Gastroesophageal sphincter (tissue), 4 donors: Measurements from ENCODE around the gene VWA3B. TPM values are rescaled to one million over a fixed set of nuclear protein-coding genes. Genes with fewer than 3 reads are reported as not detected.

Source experiments
- ATAC-seq: fragments of 150-250 bp; one replicate; pipeline ENCODE4 v1.9.1; 2016; ENCODE audit warnings: mild to moderate bottlenecking, moderate library complexity
- H3K27ac ChIP-seq, 4 donors: fragments of 200-600 bp; sonication (generic) in 3 of 4; 1 replicate in 3 of 4; 2 replicates in 1 of 4; pipeline ENCODE4 v1.5.1; 2016 to 2019
- H3K27me3 ChIP-seq: fragments of 200-600 bp; sonication (generic); one replicate; pipeline ENCODE4 v1.5.1; 2019
- H3K36me3 ChIP-seq, 2 donors: fragments of 200-600 bp; sonication (generic); one replicate each; pipeline ENCODE4 v1.5.1; 2019; ENCODE audit warnings: control low read depth in 1 of 2
- H3K4me1 ChIP-seq, 3 donors: fragments of 200-600 bp; sonication (generic); 1 replicate in 2 of 3; 2 replicates in 1 of 3; pipeline ENCODE4 v1.5.1; 2016 to 2019; ENCODE audit warnings: control low read depth in 2 of 3
- H3K4me3 ChIP-seq, 2 donors: fragments of 200-600 bp; sonication (generic); one replicate each; pipeline ENCODE4 v1.5.1; 2019; ENCODE audit warnings: mild to moderate bottlenecking in 1 of 2, moderate library complexity in 1 of 2
- H3K9me3 ChIP-seq, 3 donors: fragments of 200-600 bp; sonication (generic); one replicate each; pipeline ENCODE4 v1.5.1; 2017 to 2019; ENCODE audit warnings: control low read depth in 2 of 3
- CTCF ChIP-seq, 4 experiments: fragments of 200-600 bp in 2 of 4; fragments of 450-650 bp in 2 of 4; sonication (generic) in 1 of 4; IDR thresholded peaks; one replicate each; pipeline ENCODE4 v1.5.1; 2017 to 2019; ENCODE audit warnings: antibody characterized with exemption in 4 of 4, mild to moderate bottlenecking in 2 of 4, moderate library complexity in 2 of 4
- EP300 ChIP-seq: sonication (generic); formaldehyde crosslinking; IDR thresholded peaks from one replicate; pipeline ENCODE4 v1.6.1; 2017; ENCODE audit warnings: antibody characterized with exemption, mild to moderate bottlenecking
- POLR2A ChIP-seq, 2 donors: fragments of 450-650 bp; IDR thresholded peaks; one replicate each; pipeline ENCODE4 v1.6.1; 2017; ENCODE audit warnings: antibody characterized with exemption in 2 of 2, mild to moderate bottlenecking in 2 of 2, moderate library complexity in 1 of 2
- POLR2AphosphoS5 ChIP-seq: sonication (generic); formaldehyde crosslinking; IDR thresholded peaks from one replicate; pipeline ENCODE4 v1.6.1; 2017; ENCODE audit warnings: antibody characterized with exemption
- WGBS, 2 donors: methylation state at CpG; one replicate each; pipeline ENCODE4 v1.1.5; 2018; ENCODE audit warnings: low coverage in 1 of 2; 5-methylcytosine and 5-hydroxymethylcytosine counted together
- total RNA-seq, 4 donors: library from RNA; depleted of rRNA; stranded (reverse); fragments of >200 nt; gene quantifications; one replicate each; pipeline ENCODE4 v1.1.0, GENCODE V29; 2016

Gene VWA3B
- total RNA-seq, 4 donors from 2014 or later = not detected

GRCh38 chr2:98309580-98309979, 222.6 kb downstream of the VWA3B start:
- no peaks in the 10 kb centered on the region for H3K9me3 ChIP-seq
- no peak overlapping the region for H3K27ac ChIP-seq
- H3K36me3 ChIP-seq = no peaks in the 10 kb centered on the region
- no peak overlapping the region for H3K4me3 ChIP-seq
- H3K4me1 ChIP-seq = no peaks in the 10 kb centered on the region
- no peak for ATAC-seq
- 77 to 80% methylated on average over 2 to 11 of the region's 11 CpGs for WGBS, 2 donors
- peaks cover 13% of the 10 kb centered on the region for H3K27me3 ChIP-seq
- TF ChIP-seq CTCF (IDR thresholded peaks at IDR 0.05) (no peak), POLR2A (IDR thresholded peaks at IDR 0.05) (no peak), POLR2AphosphoS5 (no peak), EP300 (no peak)

GRCh38 chr2:98310010-98310409, 223.0 kb downstream of the VWA3B start:
- H3K36me3 ChIP-seq = no peaks in the 10 kb centered on the region
- peaks cover 8% of the 10 kb centered on the region for H3K27me3 ChIP-seq
- no peaks in the 10 kb centered on the region for H3K9me3 ChIP-seq
- WGBS, 2 donors = 70 to 100% methylated on average over 2 to 4 of the region's 4 CpGs
- ATAC-seq = no peak
- no peaks in the 10 kb centered on the region for H3K4me1 ChIP-seq
- no peak overlapping the region for H3K27ac ChIP-seq
- no peak for TF ChIP-seq EP300
- no peak for TF ChIP-seq CTCF (IDR thresholded peaks at IDR 0.05)
- no peak for TF ChIP-seq POLR2A (IDR thresholded peaks at IDR 0.05)
- TF ChIP-seq POLR2AphosphoS5 = no peak
- no peak overlapping the region for H3K4me3 ChIP-seq

DNA sequence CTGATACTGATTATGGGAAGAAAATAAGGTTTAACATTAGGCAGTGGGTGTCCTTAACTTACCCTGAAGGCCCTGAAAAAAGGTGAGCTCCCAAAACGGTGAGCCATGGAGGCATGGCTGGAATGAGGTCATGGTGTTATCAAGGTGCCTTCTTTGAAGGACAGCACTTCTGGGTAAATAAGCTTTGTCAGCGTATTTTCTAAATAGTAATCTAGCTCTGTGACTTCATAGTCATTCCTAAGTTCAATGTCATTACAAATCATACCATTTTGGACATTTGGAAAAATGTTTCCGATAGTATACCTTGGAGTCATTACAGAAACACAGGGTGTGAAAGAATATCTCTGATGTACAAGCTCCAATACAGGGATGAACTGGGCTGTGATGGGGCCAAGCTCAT, 224.1 kb downstream of the VWA3B start:
- Histone ChIP-seq H3K9me3 (no peaks in the 10 kb centered on the region), H3K27ac (no peak overlapping the region), H3K36me3 (no peaks in the 10 kb centered on the region), H3K4me1 (no peaks in the 10 kb centered on the region), H3K4me3 (no peak overlapping the region), H3K27me3 (peaks cover 8% of the 10 kb centered on the region)
- TF ChIP-seq POLR2AphosphoS5 (no peak), EP300 (no peak), POLR2A (IDR thresholded peaks at IDR 0.05) (no peak), CTCF (IDR thresholded peaks at IDR 0.05) (no peak)
- WGBS, 2 donors = 61 to 79% methylated on average over 2 to 3 of the region's 3 CpGs
- ATAC-seq = no peak

DNA sequence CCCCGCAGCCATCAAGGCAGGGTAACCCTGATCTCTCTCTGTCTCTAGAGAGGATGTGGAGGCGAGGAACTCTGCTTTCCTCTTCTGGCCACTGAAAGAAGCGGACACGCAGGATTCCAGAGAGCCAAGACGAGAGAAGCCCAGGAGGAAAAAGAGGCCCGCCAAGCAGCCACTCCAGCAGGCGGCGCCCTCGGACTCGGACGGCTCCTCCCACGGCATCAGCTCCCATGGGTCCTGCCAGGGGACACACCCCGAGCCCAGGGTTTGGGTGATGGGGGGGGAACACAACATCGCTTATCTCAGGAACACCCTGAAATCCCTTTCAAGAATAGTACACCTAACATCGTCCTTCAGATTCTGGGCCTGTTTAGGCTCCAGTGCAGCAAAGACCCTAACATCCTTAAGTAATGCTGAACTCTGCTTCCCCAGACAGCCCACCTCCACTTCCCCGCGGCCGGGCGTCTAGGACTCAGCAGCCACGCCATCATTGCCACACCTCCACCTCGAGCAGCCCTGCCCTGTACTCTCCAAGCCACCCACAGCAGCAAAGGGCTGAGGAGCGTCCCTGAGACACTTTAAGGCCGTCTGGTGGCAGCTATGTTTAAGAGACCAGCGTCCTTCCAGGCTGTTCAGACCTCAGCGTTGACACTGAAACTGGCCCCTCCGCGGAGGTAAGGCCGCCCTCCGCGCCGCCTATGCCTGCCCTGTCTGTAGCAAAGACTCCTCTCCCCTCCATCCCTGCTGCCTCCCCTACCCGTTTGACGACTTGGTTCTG, 225.0 kb downstream of the VWA3B start:
- Histone ChIP-seq H3K9me3 (no peaks in the 10 kb centered on the region), H3K27ac (no peak overlapping the region), H3K36me3 (no peaks in the 10 kb centered on the region), H3K4me3 (no peak overlapping the region), H3K27me3 (peaks cover 8% of the 10 kb centered on the region), H3K4me1 (no peaks in the 10 kb centered on the region)
- TF ChIP-seq CTCF (IDR thresholded peaks at IDR 0.05) (no peak), EP300 (no peak), POLR2AphosphoS5 (no peak), POLR2A (IDR thresholded peaks at IDR 0.05) (no peak)
- WGBS, 2 donors = 42 to 78% methylated on average over 2 to 12 of the region's 33 CpGs
- no peak for ATAC-seq
